H1 (cell line): ENCODE data around the gene FASLG. TPM values are rescaled to one million over a fixed set of nuclear protein-coding genes. Genes with fewer than 3 reads are reported as not detected.

ENCODE experiments used
- GABPA ChIP-seq: IDR thresholded peaks from 2 replicates; pipeline ENCODE4 v1.6.1; 2011; ENCODE audit warnings: mild to moderate bottlenecking, low read length, moderate library complexity, borderline replicate concordance; ENCODE audit not compliant: insufficient read depth
- KDM5A ChIP-seq: fragments of 200-600 bp; IDR thresholded peaks from 2 replicates; pipeline ENCODE4 v1.7.1; 2012; ENCODE audit warnings: mild to moderate bottlenecking, low read length, inconsistent platforms, mixed read lengths
- RBBP5 ChIP-seq: IDR thresholded peaks from 2 replicates; pipeline ENCODE4 v1.7.1; 2012; ENCODE audit warnings: low read depth, mild to moderate bottlenecking, inconsistent platforms, low read length, moderate library complexity, borderline replicate concordance
- RXRA ChIP-seq: IDR thresholded peaks from 2 replicates; pipeline ENCODE4 v1.6.1; 2011; ENCODE audit warnings: low read depth, mild to moderate bottlenecking, low read length, moderate library complexity; ENCODE audit not compliant: insufficient read depth
- SP2 ChIP-seq: IDR thresholded peaks from 2 replicates; pipeline ENCODE4 v1.6.1; 2012; ENCODE audit warnings: mild to moderate bottlenecking, low read length, inconsistent platforms
- ZNF274 ChIP-seq: IDR thresholded peaks from 2 replicates; pipeline ENCODE4 v1.7.0; 2012; ENCODE audit warnings: low read length, borderline replicate concordance; ENCODE audit errors: extremely low read depth
- polyA plus RNA-seq, 7 experiments: library from polyadenylated mRNA; depleted of rRNA in 3 of 7; stranded (reverse) in 5 of 7; unstranded in 2 of 7; fragments of >200 nt in 5 of 7; fragments of 200-250 nt in 2 of 7; gene quantifications; 1 replicate in 5 of 7; 2 replicates in 1 of 7; 4 replicates in 1 of 7; pipeline versions ENCODE4 v1.2.1 to v1.2.3, GENCODE V29; 2011 to 2013; ENCODE audit warnings: missing spikeins in 2 of 7, mixed read lengths in 2 of 7
- small RNA-seq: library from polyadenylated mRNA; stranded (forward); fragments of <200 nt; extraction: miRNeasy Mini kit (QIAGEN cat#:217004); gene quantifications from one replicate; pipeline ENCODE3, GENCODE V24; 2013; ENCODE audit not compliant: insufficient read depth
- total RNA-seq: library from RNA; stranded (reverse); fragmentation: NEBNext Ultra II Directional; extraction: Animal tissue kit (Norgen Biotek cat#: 25700); gene quantifications from 2 replicates; pipeline ENCODE4 v1.2.1, GENCODE V29; 2021

FASLG gene
- total and polyA plus RNA-seq, 2 of the 8 experiments (the other 6 are each of a cell fraction or from before 2014, with no cell fraction given), result not detected

- TF ChIP-seq GABPA (no peak), RBBP5 (no peak), SP2 (no peak), ZNF274 (no peak), KDM5A (no peak), RXRA (no peak)
These were observed 54.6 kb downstream of the FASLG start (continued) for GRCh38 chr1:172713466-172713865.

Small RNA genes lying within 50 kb of the gene (small RNA-seq; reads per million reads assigned to genes)
- gene RNU6-693P, result not detected

Other genes with a start within 250 kb of the FASLG start
- gene C1orf105, start 238.4 kb upstream of the FASLG start, total RNA-seq, result not detected in 2 replicates
- not detected in 2 replicates for gene C1orf105, start 238.4 kb upstream of the FASLG start, polyA plus RNA-seq (2011; rRNA removed)
- 20.8 and 21.0 TPM in 2 replicates for gene PIGC, start 215.0 kb upstream of the FASLG start, total RNA-seq
- gene PIGC, start 215.0 kb upstream of the FASLG start, polyA plus RNA-seq (2011; rRNA removed), result 23.8 and 39.3 TPM in 2 replicates
- gene SUCO, start 126.0 kb upstream of the FASLG start, total RNA-seq, result 35.0 and 35.8 TPM in 2 replicates
- 4.3 and 8.3 TPM in 2 replicates for gene SUCO, start 126.0 kb upstream of the FASLG start, polyA plus RNA-seq (2011; rRNA removed)